Measurements from ENCODE around the gene CIB2.
A peak's percentile ranks its signal among the peaks of the same experiment; 100 is the strongest.

CIB2 gene

GRCh38 chr15:78069462-78070029 is 61.7 kb downstream of the CIB2 start:
- TF ChIP-seq ZFP30 (CRISPR knock-in tag; IDR thresholded peaks at IDR 0.05), result no peak
- no peak for TF ChIP-seq CSRNP3 (CRISPR knock-in tag; IDR thresholded peaks at IDR 0.05)
- no peak for TF ChIP-seq POU6F1 (CRISPR knock-in tag; IDR thresholded peaks at IDR 0.05; ENCODE audit: borderline replicate concordance, low read depth)
- TF ChIP-seq TCF4 (CRISPR knock-in tag; IDR thresholded peaks at IDR 0.05; ENCODE audit: borderline replicate concordance), result no peak
- no peak for TF ChIP-seq OSR1 (CRISPR knock-in tag; IDR thresholded peaks at IDR 0.05)
- TF ChIP-seq PPARA (CRISPR knock-in tag; IDR thresholded peaks at IDR 0.05; ENCODE audit: borderline replicate concordance), result no peak
- no peak for TF ChIP-seq ARNTL (CRISPR knock-in tag; IDR thresholded peaks at IDR 0.05; ENCODE audit: borderline replicate concordance, low read depth)
- no peak for TF ChIP-seq SNAI2 (CRISPR knock-in tag; IDR thresholded peaks at IDR 0.05)
- no peak for TF ChIP-seq CSDC2 (CRISPR knock-in tag; IDR thresholded peaks at IDR 0.05)
- TF ChIP-seq ZFP3 (CRISPR knock-in tag; IDR thresholded peaks at IDR 0.05), result no peak
- TF ChIP-seq ZC3H10 (CRISPR knock-in tag; IDR thresholded peaks at IDR 0.05), result no peak
- TF ChIP-seq BACH2 (CRISPR knock-in tag; IDR thresholded peaks at IDR 0.05; ENCODE audit: borderline replicate concordance), result no peak
- TF ChIP-seq RARB (CRISPR knock-in tag; IDR thresholded peaks at IDR 0.05), result no peak
- no peak for TF ChIP-seq ISL1 (CRISPR knock-in tag; IDR thresholded peaks at IDR 0.05)
- no peak for TF ChIP-seq ESRRG (CRISPR knock-in tag; IDR thresholded peaks at IDR 0.05)
- ATAC-seq, result no peak

- TF ChIP-seq TCF4 (CRISPR knock-in tag; IDR thresholded peaks at IDR 0.05; ENCODE audit: borderline replicate concordance), result no peak
- TF ChIP-seq PPARA (CRISPR knock-in tag; IDR thresholded peaks at IDR 0.05; ENCODE audit: borderline replicate concordance), result no peak
- no peak for TF ChIP-seq ZNF8 (CRISPR knock-in tag; IDR thresholded peaks at IDR 0.05)
- TF ChIP-seq CREB5 (CRISPR knock-in tag; IDR thresholded peaks at IDR 0.05; ENCODE audit: low read depth), result no peak
- TF ChIP-seq PATZ1 (CRISPR knock-in tag; IDR thresholded peaks at IDR 0.05; ENCODE audit: borderline replicate concordance), result no peak
- TF ChIP-seq ZFP30 (CRISPR knock-in tag; IDR thresholded peaks at IDR 0.05), result no peak
- ATAC-seq, result no peak
Observed at GRCh38 chr15:78069052-78069414, 62.2 kb downstream of the CIB2 start.

GRCh38 chr15:78067328-78068228 is 63.7 kb downstream of the CIB2 start:
- TF ChIP-seq RARB (CRISPR knock-in tag; IDR thresholded peaks at IDR 0.05), result no peak
- TF ChIP-seq TSHZ2 (CRISPR knock-in tag; IDR thresholded peaks at IDR 0.05), result peak; percentile 56; the same call in 1 of the 2 replicates
- no peak for TF ChIP-seq ARNTL (CRISPR knock-in tag; IDR thresholded peaks at IDR 0.05; ENCODE audit: borderline replicate concordance, low read depth)
- no peak for TF ChIP-seq ZNF70 (CRISPR knock-in tag; IDR thresholded peaks at IDR 0.05)
- no peak for TF ChIP-seq PATZ1 (CRISPR knock-in tag; IDR thresholded peaks at IDR 0.05; ENCODE audit: borderline replicate concordance)
- TF ChIP-seq ISL1 (CRISPR knock-in tag; IDR thresholded peaks at IDR 0.05), result 0 out of 2 replicates have a peak, but pooled peaks have one; percentile 22
- no peak for TF ChIP-seq CREB5 (CRISPR knock-in tag; IDR thresholded peaks at IDR 0.05; ENCODE audit: low read depth)
- no peak for TF ChIP-seq ZNF8 (CRISPR knock-in tag; IDR thresholded peaks at IDR 0.05)
- TF ChIP-seq TCF4 (CRISPR knock-in tag; IDR thresholded peaks at IDR 0.05; ENCODE audit: borderline replicate concordance), result peak; percentile 69; the same call in 1 of the 2 replicates
- ATAC-seq, result peak; percentile 80
